Fibroblast of mammary gland (primary cell): Measurements from ENCODE around the gene TEPSIN.

Experiments used
- DNase-seq: peaks from one replicate; pipeline ENCODE4 v3.0.0-alpha.2; 2010; ENCODE audit warnings: low read depth
- H3K4me3 ChIP-seq: 2 replicates; pipeline ENCODE4 v1.5.1; 2011; ENCODE audit warnings: low read depth, mild to moderate bottlenecking, low read length, moderate library complexity; ENCODE audit not compliant: control insufficient read depth
- TF ChIP-seq, protein P1 (sequence below): conservative IDR thresholded peaks from 2 replicates; pipeline ENCODE4 v1.5.1; 2011; ENCODE audit warnings: low read depth, low read length, inconsistent platforms; ENCODE audit not compliant: control insufficient read depth, insufficient read depth

Gene TEPSIN

DNA sequence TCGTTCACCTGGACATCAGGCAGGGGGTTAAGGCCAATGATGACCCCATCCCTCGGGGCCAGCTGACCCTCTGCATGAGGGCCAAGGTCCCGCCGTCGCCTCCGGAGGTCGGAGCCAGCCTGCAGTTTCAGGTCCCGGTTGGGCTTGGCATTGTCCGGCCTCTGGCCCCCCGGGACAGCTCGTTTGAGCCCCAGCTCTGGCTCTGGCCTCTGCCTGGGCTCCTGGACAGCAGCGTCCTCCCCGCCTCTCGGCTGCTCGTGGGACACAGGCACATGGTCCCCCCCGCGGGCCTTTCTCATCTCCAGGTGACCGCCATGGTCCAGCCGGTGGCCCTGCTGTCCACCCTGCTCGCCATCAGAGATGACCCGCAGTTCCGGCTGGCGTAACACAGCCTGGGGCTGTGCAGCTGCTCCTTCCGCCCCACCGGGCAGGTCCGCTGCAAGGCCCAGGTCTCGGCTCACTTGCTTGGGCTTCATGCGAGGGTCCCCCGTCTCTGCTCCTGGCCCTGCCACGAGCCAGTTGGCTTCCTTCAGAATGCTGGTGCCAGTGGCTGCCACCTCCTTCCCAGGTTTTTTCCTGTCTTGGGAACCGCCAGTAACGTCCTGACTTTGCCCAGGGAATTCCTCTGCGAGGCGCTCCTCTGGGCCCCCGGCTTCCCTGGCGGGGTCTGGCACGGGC lies 6.9 kb upstream of the TEPSIN start:
- TF ChIP-seq, protein P1, sequence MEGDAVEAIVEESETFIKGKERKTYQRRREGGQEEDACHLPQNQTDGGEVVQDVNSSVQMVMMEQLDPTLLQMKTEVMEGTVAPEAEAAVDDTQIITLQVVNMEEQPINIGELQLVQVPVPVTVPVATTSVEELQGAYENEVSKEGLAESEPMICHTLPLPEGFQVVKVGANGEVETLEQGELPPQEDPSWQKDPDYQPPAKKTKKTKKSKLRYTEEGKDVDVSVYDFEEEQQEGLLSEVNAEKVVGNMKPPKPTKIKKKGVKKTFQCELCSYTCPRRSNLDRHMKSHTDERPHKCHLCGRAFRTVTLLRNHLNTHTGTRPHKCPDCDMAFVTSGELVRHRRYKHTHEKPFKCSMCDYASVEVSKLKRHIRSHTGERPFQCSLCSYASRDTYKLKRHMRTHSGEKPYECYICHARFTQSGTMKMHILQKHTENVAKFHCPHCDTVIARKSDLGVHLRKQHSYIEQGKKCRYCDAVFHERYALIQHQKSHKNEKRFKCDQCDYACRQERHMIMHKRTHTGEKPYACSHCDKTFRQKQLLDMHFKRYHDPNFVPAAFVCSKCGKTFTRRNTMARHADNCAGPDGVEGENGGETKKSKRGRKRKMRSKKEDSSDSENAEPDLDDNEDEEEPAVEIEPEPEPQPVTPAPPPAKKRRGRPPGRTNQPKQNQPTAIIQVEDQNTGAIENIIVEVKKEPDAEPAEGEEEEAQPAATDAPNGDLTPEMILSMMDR, result no peak
- H3K4me3 ChIP-seq, result no peak overlapping the region
- DNase-seq, result no peak

DNA sequence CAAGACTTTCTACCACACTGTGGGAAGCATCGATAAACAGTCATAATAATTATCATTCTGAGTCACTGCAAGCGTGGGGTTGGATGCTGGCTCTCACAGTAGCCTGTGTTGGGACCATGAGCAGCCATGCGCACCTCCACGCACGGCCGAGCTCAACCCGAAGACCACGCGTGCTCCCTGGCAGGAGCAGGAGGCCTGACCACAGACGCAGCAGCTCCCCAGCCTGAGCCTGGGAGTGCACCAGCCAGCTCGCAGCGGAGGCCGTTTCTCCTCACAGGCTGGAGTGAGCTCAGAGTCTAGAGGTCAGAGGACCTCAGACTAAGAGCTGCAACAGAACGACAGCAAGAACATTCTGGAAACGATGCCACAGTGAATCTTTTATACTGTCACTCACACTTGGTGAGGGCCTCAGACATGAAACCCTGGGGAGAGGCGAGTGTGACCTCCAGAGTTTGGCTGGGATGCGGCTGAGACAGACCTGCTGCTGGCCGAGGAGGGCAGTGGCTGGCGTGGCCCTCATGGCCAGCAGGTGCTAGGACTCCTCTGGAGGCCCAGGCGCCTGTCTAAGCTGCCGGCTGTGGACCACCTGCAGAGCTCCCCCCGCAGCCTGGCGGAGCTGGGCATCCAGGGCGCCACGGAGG lies 6.3 kb upstream of the TEPSIN start:
- peak; percentile 79 for DNase-seq
- no peak overlapping the region for H3K4me3 ChIP-seq
- TF ChIP-seq, protein P1, result no peak

DNA sequence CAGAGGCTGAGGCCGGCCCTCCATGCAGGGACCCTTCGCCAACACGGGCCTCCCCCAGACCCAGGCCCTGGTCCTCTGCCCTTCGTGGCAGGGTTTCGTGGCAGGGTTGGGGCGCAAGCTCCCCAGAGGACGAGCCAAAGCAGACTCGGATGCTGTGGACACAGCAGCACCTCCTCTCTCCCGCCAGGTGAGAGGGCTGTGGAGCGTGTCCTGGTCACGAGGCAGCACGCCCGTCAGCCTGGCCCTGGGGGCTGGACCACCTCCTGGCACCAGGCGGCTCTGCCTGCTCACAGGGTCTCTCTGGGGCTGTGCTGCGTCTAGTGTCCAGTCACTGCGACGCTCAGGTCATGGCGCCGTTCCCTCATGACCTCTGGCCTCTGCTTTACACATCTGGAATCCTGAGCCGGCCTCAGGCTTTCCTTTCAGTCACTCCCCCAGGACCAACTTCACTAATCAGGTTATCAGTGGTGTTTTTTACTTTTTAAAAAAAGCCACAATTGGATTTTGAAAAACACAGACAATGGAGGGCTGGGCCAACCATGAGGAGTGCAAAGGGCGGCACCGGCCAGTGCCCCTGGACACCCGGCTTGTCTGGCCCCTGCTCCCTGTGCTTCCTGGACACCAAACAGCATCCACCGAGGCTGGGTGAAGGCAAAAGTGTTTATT lies 5.6 kb upstream of the TEPSIN start:
- no peak for DNase-seq
- H3K4me3 ChIP-seq, result no peak overlapping the region
- TF ChIP-seq, protein P1, result no peak

DNA sequence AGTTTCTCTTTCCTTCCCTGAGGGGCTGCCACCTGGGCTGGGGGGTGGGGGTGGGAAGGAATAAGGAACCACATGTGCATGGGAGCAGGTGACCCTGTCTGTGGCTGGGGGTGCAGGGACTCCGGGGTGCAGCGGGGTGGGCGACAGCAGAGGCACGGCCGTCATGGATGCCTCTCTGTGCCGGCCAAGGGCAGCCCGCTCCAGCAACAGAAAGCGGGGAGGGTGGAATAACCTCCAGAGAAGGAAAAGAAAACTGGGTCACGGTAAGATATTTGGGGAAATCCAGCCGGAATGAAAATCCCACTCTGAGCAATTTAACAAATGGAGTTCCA lies 4.4 kb upstream of the TEPSIN start:
- DNase-seq, result no peak
- TF ChIP-seq, protein P1, result no peak
- H3K4me3 ChIP-seq, result no peak overlapping the region

DNA sequence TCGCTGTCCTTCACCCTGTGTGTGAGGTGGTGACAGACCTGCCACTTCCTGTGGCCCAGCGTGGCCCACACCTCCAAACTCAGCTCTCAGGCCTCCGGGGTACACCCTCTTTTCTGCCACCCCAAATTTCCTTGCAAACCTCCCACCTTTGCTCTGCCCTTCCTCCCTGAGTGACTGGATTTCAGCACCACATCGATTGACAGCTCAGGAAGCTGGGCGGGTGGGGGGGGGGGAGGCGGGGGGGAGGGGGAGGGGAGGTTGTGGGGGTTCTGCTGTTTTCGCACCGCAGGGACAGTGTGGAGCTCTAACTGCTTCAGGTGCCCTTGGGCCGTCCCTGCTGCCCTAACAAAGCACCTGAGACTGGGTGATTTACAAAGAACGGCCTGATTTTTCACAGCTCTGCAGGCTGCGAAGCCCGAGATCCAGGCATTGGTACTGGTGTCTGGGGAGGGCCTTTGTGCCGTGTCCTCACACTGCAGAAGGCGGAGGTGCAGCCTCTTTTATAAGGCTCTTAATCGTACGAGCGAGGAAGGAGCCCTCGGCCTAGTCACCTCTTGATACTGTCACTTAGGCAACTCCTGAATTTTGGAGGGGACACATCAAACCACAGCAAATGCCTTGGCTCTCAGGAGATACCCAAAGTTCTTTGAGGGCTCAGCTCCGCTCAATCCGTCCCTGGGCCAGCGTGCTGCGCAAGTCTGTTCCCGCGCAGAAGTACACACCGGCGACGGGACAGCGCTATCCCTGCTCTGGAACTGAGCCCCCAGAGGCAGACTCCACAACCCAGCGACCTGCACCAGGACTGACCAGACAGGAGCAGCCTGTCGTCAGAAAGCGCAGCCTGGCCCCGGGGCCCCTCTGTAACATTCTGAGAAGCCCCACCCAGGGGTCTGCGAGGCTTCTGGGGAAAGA lies 3.8 kb upstream of the TEPSIN start:
- TF ChIP-seq, protein P1, result no peak
- DNase-seq, result no peak
- no peak overlapping the region for H3K4me3 ChIP-seq

DNA sequence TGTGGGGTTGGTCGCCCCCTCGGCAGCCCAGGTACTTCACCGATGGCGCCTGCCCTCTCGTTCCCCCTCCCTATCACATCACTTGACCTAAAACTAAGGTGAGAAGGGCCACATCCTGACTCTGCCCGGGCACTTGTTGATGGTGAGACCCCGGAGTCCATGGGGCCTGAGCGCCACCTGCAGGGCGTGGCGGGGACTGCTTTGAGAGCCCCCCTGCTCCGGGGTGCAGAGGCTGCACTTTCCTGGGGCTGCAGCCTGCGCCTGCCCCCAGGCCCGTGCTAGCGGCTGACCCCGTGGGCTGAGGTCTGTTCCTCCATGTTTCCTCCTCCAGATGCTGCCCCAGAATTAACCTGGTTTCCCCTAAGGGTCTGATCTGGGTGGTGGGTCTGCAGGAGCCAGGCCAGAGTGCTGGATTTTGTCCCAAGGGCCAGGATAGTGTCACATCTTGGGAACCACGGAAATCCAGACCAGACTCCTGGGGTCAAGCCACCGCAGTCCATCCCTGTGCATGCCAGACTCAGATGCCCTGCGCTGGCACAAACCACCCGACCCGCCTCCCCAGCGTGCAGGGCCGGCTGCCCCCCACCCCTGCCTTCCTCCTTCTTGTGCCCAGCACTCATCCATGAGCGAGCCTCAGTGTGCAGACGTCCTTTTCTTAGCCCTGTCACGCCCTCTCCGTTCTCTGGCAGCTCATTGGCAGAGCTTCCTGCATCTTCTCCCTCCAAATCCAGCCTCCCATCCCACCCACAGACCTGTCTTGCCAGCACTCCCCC lies 3.0 kb upstream of the TEPSIN start:
- H3K4me3 ChIP-seq, result no peak overlapping the region
- DNase-seq, result peak; percentile 41
- TF ChIP-seq, protein P1, result peak; percentile 67
